ENCODE measurements around the gene CTNNA3.

CTNNA3 gene

GRCh38 chr10:66869635-66870034 lies 826.4 kb downstream of the CTNNA3 start:
- DNase-seq (ENCODE audit: low read depth in 2 of 2): no peak

- no peak for DNase-seq (ENCODE audit: low read depth in 2 of 2)
Measured at GRCh38 chr10:66862687-66863258, 833.2 kb downstream of the CTNNA3 start.

- no peak for DNase-seq (ENCODE audit: low read depth in 2 of 2)
Measured at GRCh38 chr10:66860376-66860945, 835.5 kb downstream of the CTNNA3 start.

DNA sequence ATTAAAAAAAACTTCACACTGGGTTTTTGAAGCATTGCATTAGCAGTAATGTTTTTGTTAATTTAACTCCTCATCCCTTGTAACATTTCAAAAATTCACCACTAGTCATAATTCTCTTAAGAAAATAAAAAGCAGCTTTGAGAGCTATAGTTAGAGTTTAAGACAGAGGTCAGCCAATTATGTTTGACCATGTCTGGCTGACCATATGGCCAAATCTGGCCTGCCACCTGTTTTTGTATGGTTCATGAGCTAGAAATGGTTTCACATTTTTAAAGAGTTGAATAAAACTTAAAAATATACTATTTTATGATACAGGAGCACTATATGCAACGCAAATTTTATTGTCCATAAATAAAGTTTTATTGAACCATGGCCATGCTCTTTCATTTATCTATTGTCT lies 843.2 kb downstream of the CTNNA3 start:
- no peak for DNase-seq (ENCODE audit: low read depth in 2 of 2)

DNA sequence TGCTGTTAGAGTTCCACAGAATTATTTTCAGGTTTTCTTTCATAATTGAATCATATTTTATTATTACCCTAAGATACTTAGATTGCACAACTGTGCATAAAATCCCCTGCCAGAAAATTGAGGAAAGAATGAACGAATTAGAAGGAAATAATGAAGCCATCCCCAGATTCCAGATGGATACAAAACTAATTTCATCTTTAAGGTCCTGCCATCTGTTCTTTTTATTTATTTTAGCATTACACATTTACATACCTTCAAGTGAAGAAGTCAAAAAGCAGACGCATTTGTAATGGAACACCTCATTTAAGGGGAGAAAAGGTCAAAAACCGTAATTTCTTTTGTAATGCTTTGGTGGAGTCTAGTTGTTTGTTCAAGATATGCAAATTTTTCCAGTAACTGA lies 847.1 kb downstream of the CTNNA3 start:
- DNase-seq (ENCODE audit: low read depth in 2 of 2): no peak

GRCh38 chr10:66844176-66844942 lies 851.6 kb downstream of the CTNNA3 start:
- no peak for DNase-seq (ENCODE audit: low read depth in 2 of 2)

- no peak for DNase-seq (ENCODE audit: low read depth in 2 of 2)
Measured at GRCh38 chr10:66843396-66843795, 852.6 kb downstream of the CTNNA3 start.

- no peak for DNase-seq (ENCODE audit: low read depth in 2 of 2)
Measured at GRCh38 chr10:66842867-66843266, 853.1 kb downstream of the CTNNA3 start.

GRCh38 chr10:66842371-66842770 lies 853.6 kb downstream of the CTNNA3 start:
- no peak for DNase-seq (ENCODE audit: low read depth in 2 of 2)

- no peak for DNase-seq (ENCODE audit: low read depth in 2 of 2)
Measured at GRCh38 chr10:66838656-66839055, 857.3 kb downstream of the CTNNA3 start.

GRCh38 chr10:66837990-66838389 lies 858.0 kb downstream of the CTNNA3 start:
- no peak for DNase-seq (ENCODE audit: low read depth in 2 of 2)

GRCh38 chr10:66837335-66837734 lies 858.7 kb downstream of the CTNNA3 start:
- no peak for DNase-seq (ENCODE audit: low read depth in 2 of 2)

- DNase-seq (ENCODE audit: low read depth in 2 of 2): no peak
Measured at GRCh38 chr10:66836771-66837170, 859.2 kb downstream of the CTNNA3 start.

- DNase-seq (ENCODE audit: low read depth in 2 of 2): no peak
Measured at GRCh38 chr10:66836057-66836456, 859.9 kb downstream of the CTNNA3 start.

GRCh38 chr10:66835400-66835799 lies 860.6 kb downstream of the CTNNA3 start:
- DNase-seq (ENCODE audit: low read depth in 2 of 2): no peak

- no peak for DNase-seq (ENCODE audit: low read depth in 2 of 2)
Measured at GRCh38 chr10:66834802-66835201, 861.2 kb downstream of the CTNNA3 start.

DNA sequence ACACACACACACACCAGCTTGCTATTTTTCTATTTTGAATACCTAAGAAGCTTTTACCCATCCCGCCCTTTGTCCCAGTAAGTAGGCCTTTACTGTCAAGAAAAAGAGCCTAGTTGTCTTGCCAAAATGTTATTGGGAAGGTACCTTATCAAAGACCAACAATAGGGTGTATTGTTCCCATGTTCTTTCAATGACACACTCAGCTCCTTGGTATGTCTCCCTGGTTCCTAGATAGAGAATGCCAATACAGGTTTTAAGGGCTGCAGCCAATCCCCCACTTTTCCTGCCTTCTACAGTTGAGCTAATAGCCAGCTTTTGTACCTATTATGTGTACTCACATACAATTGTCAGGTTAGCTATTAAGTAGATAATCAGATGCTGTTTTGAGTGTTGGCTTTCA lies 862.1 kb downstream of the CTNNA3 start:
- no peak for DNase-seq (ENCODE audit: low read depth in 2 of 2)

- no peak for DNase-seq (ENCODE audit: low read depth in 2 of 2)
Measured at GRCh38 chr10:66832781-66833422, 863.1 kb downstream of the CTNNA3 start.

GRCh38 chr10:66828957-66829356 lies 867.0 kb downstream of the CTNNA3 start:
- no peak for DNase-seq (ENCODE audit: low read depth in 2 of 2)

GRCh38 chr10:66827353-66827752 lies 868.6 kb downstream of the CTNNA3 start:
- no peak for DNase-seq (ENCODE audit: low read depth in 2 of 2)

DNA sequence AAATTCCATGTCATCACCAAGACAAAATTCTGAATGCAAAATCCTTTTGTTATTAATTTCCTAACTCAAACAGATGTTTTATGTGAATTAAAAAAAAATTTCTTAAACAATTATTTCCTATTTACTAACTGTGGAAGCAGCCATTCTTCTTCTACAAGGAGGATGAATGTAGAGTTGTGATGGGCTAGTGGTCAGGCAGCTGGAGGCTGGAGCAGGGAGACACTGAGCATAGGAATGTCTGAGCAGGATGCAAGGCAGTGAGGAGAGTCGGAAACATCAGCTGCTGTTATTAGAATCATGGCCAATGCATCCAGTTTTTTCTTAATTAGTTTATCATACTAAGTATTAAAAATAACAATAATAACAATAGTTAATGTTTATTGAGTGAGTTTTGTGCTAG lies 872.7 kb downstream of the CTNNA3 start:
- DNase-seq (ENCODE audit: low read depth in 2 of 2): no peak

GRCh38 chr10:66822801-66823200 lies 873.2 kb downstream of the CTNNA3 start:
- DNase-seq (ENCODE audit: low read depth in 2 of 2): no peak

DNA sequence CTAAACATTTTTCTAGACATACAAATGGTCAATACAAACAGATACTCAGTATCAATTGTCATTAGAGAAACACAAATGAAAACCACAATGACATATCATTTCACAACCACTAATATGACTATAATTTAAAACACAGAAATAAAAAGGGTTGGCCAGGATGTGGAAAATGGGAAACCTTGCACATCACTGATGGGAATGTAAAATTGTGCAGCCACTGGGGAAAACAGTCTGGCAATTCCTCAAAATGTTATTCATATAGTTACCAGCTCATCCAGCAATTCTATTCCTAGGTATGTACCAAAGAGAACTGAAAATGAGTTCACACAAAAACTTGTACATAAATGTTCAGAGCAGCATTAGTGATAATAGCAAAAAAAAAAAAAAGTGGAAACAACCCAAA lies 876.3 kb downstream of the CTNNA3 start:
- no peak for DNase-seq (ENCODE audit: low read depth in 2 of 2)

Data from stimulated activated CD8-positive, alpha-beta memory T cell treated with anti-CD3 and anti-CD28 coated beads, Interleukin-7, amount 100 ng/mL, for 4 hours (primary cell).